Neural cell (in vitro differentiated cells): Measurements from ENCODE around the gene IL2RG. TPM values are rescaled to one million over a fixed set of nuclear protein-coding genes. Genes with fewer than 3 reads are reported as not detected.

Source experiments
- H2AFZ ChIP-seq: fragments of 200-600, 300-800 bp; sonication (generic), shearing (Covaris generic); 2 replicates; pipeline ENCODE4 v1.6.0; 2014; ENCODE audit warnings: low read depth, mild to moderate bottlenecking, antibody characterized with exemption, low read length, moderate library complexity
- H3F3A ChIP-seq: fragments of 200-600 bp; shearing (Covaris generic); 2 replicates; pipeline ENCODE4 v1.6.1; 2016; ENCODE audit warnings: mild to moderate bottlenecking, moderate library complexity, mixed read lengths, antibody characterized with exemption, low read length; ENCODE audit not compliant: insufficient read depth, poor library complexity, severe bottlenecking
- H3K27ac ChIP-seq: fragments of 200-600, 300-800 bp; sonication (generic), shearing (Covaris generic); 2 replicates; pipeline ENCODE4 v1.5.1; 2014; ENCODE audit warnings: mild to moderate bottlenecking, low read length, moderate library complexity
- H3K27me3 ChIP-seq: fragments of 300-800, 200-600 bp; sonication (generic), shearing (Covaris generic); 2 replicates; pipeline ENCODE4 v1.6.0; 2014; ENCODE audit warnings: mild to moderate bottlenecking, low read depth, low read length, moderate library complexity; ENCODE audit not compliant: insufficient read depth
- H3K36me3 ChIP-seq: fragments of 300-800, 200-600 bp; sonication (generic), shearing (Covaris generic); 2 replicates; pipeline ENCODE4 v1.5.1; 2014; ENCODE audit warnings: mild to moderate bottlenecking, antibody characterized with exemption, low read length, moderate library complexity; ENCODE audit not compliant: insufficient read depth
- H3K4me2 ChIP-seq: fragments of 300-800, 200-600 bp; sonication (generic), shearing (Covaris generic); 2 replicates; pipeline ENCODE4 v1.6.0; 2014; ENCODE audit warnings: mild to moderate bottlenecking, low read length
- H3K4me3 ChIP-seq: fragments of 300-800, 200-600 bp; sonication (generic), shearing (Covaris generic); 2 replicates; pipeline ENCODE4 v1.5.1; 2014; ENCODE audit warnings: mild to moderate bottlenecking, low read length, moderate library complexity
- H3K79me2 ChIP-seq: fragments of 200-600 bp; shearing (Covaris generic); replicated peaks from 2 replicates; pipeline ENCODE4 v1.6.0; 2014; ENCODE audit warnings: mild to moderate bottlenecking, low read length, moderate library complexity; ENCODE audit not compliant: insufficient read depth
- H3K9ac ChIP-seq: fragments of 300-800, 200-600 bp; sonication (generic), shearing (Covaris generic); 2 replicates; pipeline ENCODE4 v1.6.1; 2016; ENCODE audit warnings: mild to moderate bottlenecking, low read length, mixed read lengths
- H3K9me2 ChIP-seq: fragments of 200-600 bp; shearing (Covaris generic); 2 replicates; pipeline ENCODE4 v1.6.1; 2016; ENCODE audit warnings: mild to moderate bottlenecking, low read length, mixed read lengths; ENCODE audit not compliant: insufficient read depth
- H3K9me3 ChIP-seq: fragments of 200-600, 300-800 bp; sonication (generic), shearing (Covaris generic); 2 replicates; pipeline ENCODE4 v1.6.1; 2016; ENCODE audit warnings: mild to moderate bottlenecking, mixed run types, low read length, moderate library complexity, mixed read lengths
- H4K20me1 ChIP-seq: fragments of 200-600 bp; shearing (Covaris generic); 2 replicates; pipeline ENCODE4 v1.6.1; 2016; ENCODE audit warnings: mild to moderate bottlenecking, mixed run types; ENCODE audit not compliant: insufficient read depth
- EP300 ChIP-seq: fragments of 450-650 bp; conservative IDR thresholded peaks from 2 replicates; pipeline ENCODE4 v1.6.1; 2014; ENCODE audit warnings: antibody characterized with exemption, mild to moderate bottlenecking, moderate library complexity; ENCODE audit not compliant: poor library complexity, severe bottlenecking
- EZH2 ChIP-seq: fragments of 200-600, 300-800 bp; shearing (Covaris generic), sonication (generic); IDR thresholded peaks from 2 replicates; pipeline ENCODE4 v1.6.1; 2014; ENCODE audit warnings: antibody characterized with exemption, low read length, borderline replicate concordance, mild to moderate bottlenecking; ENCODE audit not compliant: insufficient read depth, poor library complexity, severe bottlenecking
- MXI1 ChIP-seq: fragments of 450-650 bp; conservative IDR thresholded peaks from 2 replicates; pipeline ENCODE4 v1.6.1; 2014; ENCODE audit warnings: antibody characterized with exemption, mild to moderate bottlenecking; ENCODE audit not compliant: poor library complexity, severe bottlenecking
- POLR2AphosphoS5 ChIP-seq: IDR thresholded peaks from 2 replicates; pipeline ENCODE4 v1.6.1; 2012
- RAD21 ChIP-seq: fragments of 450-650 bp; conservative IDR thresholded peaks from 2 replicates; pipeline ENCODE4 v1.6.1; 2014; ENCODE audit warnings: antibody characterized with exemption, mild to moderate bottlenecking, moderate library complexity
- SMC3 ChIP-seq: fragments of 450-650 bp; conservative IDR thresholded peaks from 2 replicates; pipeline ENCODE4 v1.6.1; 2014; ENCODE audit warnings: antibody characterized with exemption, mild to moderate bottlenecking, moderate library complexity; ENCODE audit not compliant: poor library complexity
- TAF1 ChIP-seq: IDR thresholded peaks from 2 replicates; pipeline ENCODE4 v1.6.1; 2012; ENCODE audit warnings: low read depth
- polyA plus RNA-seq: library from polyadenylated mRNA; depleted of rRNA; stranded (reverse); fragments of >200 nt; gene quantifications from 2 replicates; pipeline ENCODE4 v1.2.3, GENCODE V29; 2014
- TF ChIP-seq, protein P1 (sequence below): IDR thresholded peaks from 2 replicates; pipeline ENCODE4 v1.6.1; 2012; ENCODE audit warnings: borderline replicate concordance
- TF ChIP-seq, protein P2 (sequence below): fragments of 450-650 bp; IDR thresholded peaks from 2 replicates; pipeline ENCODE4 v1.5.1; 2014; ENCODE audit warnings: antibody characterized with exemption, mild to moderate bottlenecking, moderate library complexity; ENCODE audit not compliant: poor library complexity, severe bottlenecking

The IL2RG gene
- polyA plus RNA-seq, 1 donor from 2014 or later, result not detected

DNA sequence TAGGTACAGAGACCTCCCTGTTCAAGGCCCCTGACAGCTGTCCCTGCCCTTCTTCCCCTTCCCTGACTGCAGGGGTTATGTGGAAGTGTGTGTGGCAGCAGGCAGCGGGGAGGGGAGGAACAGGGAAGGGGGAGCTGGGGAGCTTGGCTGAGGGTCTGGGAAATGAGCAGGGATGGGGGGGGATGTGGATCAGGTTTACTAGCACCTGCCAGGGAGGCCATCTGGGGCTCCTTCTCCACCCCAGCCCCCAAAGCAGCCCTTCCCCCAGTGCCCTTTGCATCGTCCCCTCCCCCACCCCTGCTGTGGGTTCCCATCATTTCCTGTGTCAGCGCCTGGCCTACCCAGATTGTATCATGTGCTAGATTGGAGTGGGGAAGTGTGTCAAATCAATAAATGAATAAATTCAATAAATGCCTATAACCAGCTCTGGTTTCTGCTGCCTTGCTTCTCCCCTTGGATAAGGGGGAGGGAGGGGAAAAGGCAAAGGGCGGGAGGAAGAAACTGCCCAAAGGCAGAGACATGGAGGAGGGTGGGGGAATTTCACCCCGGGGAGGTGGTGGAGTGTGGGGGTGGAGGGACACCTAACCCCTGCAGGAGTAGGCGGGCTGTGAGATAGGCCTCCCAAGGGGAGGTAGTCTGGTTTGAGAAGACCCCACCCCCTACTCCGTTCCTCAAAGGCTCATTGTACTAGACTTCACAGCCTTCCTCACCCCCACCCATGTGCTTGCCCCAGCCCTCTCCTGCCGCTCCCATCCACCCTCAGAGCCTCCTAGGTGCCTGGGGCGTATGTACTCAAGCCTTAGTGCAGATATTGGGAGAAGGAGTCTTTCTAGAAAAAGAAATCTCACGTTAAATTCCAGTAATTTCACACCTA, 8.0 kb downstream of the IL2RG start:
- Histone ChIP-seq H2AFZ (no peak overlapping the region), H3F3A (no peaks in the 10 kb centered on the region), H3K9me2 (no peaks in the 10 kb centered on the region), H3K36me3 (no peaks in the 10 kb centered on the region), H3K9me3 (no peaks in the 10 kb centered on the region), H3K27ac (peak overlapping the region; percentile 20), H3K27me3 (no peaks in the 10 kb centered on the region), H3K4me3 (no peak overlapping the region), H3K9ac (peak overlapping the region; percentile 16), H3K4me2 (no peak overlapping the region), H3K79me2 (no peaks in the 10 kb centered on the region), H4K20me1 (no peaks in the 10 kb centered on the region)
- TF ChIP-seq, protein P1, sequence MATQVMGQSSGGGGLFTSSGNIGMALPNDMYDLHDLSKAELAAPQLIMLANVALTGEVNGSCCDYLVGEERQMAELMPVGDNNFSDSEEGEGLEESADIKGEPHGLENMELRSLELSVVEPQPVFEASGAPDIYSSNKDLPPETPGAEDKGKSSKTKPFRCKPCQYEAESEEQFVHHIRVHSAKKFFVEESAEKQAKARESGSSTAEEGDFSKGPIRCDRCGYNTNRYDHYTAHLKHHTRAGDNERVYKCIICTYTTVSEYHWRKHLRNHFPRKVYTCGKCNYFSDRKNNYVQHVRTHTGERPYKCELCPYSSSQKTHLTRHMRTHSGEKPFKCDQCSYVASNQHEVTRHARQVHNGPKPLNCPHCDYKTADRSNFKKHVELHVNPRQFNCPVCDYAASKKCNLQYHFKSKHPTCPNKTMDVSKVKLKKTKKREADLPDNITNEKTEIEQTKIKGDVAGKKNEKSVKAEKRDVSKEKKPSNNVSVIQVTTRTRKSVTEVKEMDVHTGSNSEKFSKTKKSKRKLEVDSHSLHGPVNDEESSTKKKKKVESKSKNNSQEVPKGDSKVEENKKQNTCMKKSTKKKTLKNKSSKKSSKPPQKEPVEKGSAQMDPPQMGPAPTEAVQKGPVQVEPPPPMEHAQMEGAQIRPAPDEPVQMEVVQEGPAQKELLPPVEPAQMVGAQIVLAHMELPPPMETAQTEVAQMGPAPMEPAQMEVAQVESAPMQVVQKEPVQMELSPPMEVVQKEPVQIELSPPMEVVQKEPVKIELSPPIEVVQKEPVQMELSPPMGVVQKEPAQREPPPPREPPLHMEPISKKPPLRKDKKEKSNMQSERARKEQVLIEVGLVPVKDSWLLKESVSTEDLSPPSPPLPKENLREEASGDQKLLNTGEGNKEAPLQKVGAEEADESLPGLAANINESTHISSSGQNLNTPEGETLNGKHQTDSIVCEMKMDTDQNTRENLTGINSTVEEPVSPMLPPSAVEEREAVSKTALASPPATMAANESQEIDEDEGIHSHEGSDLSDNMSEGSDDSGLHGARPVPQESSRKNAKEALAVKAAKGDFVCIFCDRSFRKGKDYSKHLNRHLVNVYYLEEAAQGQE, result no peak
- TF ChIP-seq EZH2 (no peak), POLR2AphosphoS5 (no peak), RAD21 (no peak), TAF1 (no peak), EP300 (no peak), SMC3 (no peak), MXI1 (no peak)
- TF ChIP-seq, protein P2, sequence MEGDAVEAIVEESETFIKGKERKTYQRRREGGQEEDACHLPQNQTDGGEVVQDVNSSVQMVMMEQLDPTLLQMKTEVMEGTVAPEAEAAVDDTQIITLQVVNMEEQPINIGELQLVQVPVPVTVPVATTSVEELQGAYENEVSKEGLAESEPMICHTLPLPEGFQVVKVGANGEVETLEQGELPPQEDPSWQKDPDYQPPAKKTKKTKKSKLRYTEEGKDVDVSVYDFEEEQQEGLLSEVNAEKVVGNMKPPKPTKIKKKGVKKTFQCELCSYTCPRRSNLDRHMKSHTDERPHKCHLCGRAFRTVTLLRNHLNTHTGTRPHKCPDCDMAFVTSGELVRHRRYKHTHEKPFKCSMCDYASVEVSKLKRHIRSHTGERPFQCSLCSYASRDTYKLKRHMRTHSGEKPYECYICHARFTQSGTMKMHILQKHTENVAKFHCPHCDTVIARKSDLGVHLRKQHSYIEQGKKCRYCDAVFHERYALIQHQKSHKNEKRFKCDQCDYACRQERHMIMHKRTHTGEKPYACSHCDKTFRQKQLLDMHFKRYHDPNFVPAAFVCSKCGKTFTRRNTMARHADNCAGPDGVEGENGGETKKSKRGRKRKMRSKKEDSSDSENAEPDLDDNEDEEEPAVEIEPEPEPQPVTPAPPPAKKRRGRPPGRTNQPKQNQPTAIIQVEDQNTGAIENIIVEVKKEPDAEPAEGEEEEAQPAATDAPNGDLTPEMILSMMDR, result no peak

DNA sequence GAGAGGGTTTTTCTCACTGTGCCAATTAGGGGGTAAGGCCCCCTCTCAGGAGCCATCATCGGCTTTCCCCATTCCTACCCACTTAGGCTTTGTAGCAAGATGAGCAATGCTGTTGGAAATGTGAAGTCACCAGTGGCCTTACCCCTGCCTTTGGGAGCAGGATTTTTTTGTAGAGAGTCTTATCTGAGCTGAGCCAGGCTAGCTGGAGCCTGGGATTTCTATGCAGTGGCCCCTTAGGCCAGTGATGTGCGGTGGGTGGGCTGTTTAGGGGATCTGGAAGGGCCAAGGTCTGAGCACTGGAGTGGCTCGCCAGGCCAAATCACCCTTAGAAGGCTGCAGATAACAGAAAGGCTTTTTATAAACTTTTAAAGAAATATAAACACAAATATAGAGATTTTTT, 9.1 kb downstream of the IL2RG start:
- Histone ChIP-seq H3F3A (no peaks in the 10 kb centered on the region), H3K36me3 (no peaks in the 10 kb centered on the region), H2AFZ (no peak overlapping the region), H3K27me3 (no peaks in the 10 kb centered on the region), H3K4me3 (no peak overlapping the region), H3K9me3 (no peaks in the 10 kb centered on the region), H3K4me2 (no peak overlapping the region), H3K79me2 (no peaks in the 10 kb centered on the region), H4K20me1 (no peaks in the 10 kb centered on the region), H3K27ac (no peak overlapping the region), H3K9ac (no peak overlapping the region), H3K9me2 (no peaks in the 10 kb centered on the region)
- TF ChIP-seq TAF1 (no peak), EP300 (no peak), RAD21 (no peak), SMC3 (no peak), POLR2AphosphoS5 (no peak), MXI1 (no peak), EZH2 (no peak)
- TF ChIP-seq, protein P2, result no peak
- TF ChIP-seq, protein P1, result no peak
